ENCODE measurements around the gene EPHA5. TPM values are rescaled to one million over a fixed set of nuclear protein-coding genes. Genes with fewer than 3 reads are reported as not detected.

The EPHA5 gene
- total RNA-seq, 1 donor from 2014 or later, result not detected

DNA sequence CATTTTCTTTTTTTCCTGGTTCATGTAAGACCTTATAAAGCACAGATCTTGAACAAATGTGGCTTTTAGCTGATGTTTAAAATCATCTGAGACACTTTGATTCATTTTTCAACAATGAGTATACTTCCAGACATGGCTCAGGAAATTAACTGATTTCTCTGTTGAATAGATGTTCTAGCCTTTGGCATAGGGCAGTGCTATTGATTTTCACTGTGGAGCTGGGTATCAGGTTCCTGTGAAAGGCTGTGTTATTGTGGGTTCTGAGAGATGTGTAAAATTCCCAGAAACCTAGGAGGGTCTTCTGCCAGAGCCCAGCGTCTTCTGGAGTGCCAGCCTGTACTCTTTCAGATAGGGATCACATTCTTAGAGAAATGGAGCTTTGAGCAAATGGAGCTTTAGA is 278.9 kb downstream of the EPHA5 start:
- Mint-ChIP-seq H3K27ac (ENCODE audit: unreplicated experiment) (no peak overlapping the region), H3K36me3 (ENCODE audit: low read depth, unreplicated experiment) (peaks cover 3% of the 10 kb centered on the region), H3K4me3 (ENCODE audit: unreplicated experiment) (no peak overlapping the region), H3K27me3 (ENCODE audit: unreplicated experiment) (no peaks in the 10 kb centered on the region), H3K9me3 (ENCODE audit: unreplicated experiment) (no peaks in the 10 kb centered on the region), H3K4me1 (ENCODE audit: unreplicated experiment) (no peaks in the 10 kb centered on the region)
- TF ChIP-seq, protein P1, sequence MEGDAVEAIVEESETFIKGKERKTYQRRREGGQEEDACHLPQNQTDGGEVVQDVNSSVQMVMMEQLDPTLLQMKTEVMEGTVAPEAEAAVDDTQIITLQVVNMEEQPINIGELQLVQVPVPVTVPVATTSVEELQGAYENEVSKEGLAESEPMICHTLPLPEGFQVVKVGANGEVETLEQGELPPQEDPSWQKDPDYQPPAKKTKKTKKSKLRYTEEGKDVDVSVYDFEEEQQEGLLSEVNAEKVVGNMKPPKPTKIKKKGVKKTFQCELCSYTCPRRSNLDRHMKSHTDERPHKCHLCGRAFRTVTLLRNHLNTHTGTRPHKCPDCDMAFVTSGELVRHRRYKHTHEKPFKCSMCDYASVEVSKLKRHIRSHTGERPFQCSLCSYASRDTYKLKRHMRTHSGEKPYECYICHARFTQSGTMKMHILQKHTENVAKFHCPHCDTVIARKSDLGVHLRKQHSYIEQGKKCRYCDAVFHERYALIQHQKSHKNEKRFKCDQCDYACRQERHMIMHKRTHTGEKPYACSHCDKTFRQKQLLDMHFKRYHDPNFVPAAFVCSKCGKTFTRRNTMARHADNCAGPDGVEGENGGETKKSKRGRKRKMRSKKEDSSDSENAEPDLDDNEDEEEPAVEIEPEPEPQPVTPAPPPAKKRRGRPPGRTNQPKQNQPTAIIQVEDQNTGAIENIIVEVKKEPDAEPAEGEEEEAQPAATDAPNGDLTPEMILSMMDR (IDR thresholded peaks at IDR 0.05; ENCODE audit: unreplicated experiment), result no peak
- no peak for DNase-seq (ENCODE audit: low spot score)

DNA sequence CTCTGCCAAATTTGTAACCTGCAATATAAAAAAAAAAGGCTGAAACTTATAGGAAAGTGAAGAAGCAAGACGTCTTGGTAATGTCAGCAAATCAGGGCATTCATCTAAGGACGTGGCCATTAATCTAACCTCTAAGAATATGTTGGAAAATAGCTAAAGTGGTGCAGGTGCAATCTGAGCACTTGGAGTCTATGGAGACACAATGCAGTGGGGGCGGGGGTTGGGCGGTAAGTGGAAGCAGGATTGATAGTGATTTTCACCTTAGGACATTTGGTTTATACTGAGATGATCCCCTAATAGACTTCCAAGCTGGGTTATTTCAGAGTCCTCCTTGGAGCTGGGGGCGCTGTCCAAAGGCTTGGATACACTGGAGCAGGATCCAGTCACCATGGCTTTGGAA is 283.4 kb downstream of the EPHA5 start:
- Mint-ChIP-seq H3K27me3 (ENCODE audit: unreplicated experiment) (no peaks in the 10 kb centered on the region), H3K9me3 (ENCODE audit: unreplicated experiment) (no peaks in the 10 kb centered on the region), H3K4me1 (ENCODE audit: unreplicated experiment) (no peaks in the 10 kb centered on the region), H3K36me3 (ENCODE audit: low read depth, unreplicated experiment) (no peaks in the 10 kb centered on the region), H3K4me3 (ENCODE audit: unreplicated experiment) (no peak overlapping the region), H3K27ac (ENCODE audit: unreplicated experiment) (no peak overlapping the region)
- TF ChIP-seq, protein P1 (IDR thresholded peaks at IDR 0.05; ENCODE audit: unreplicated experiment), result no peak
- DNase-seq (ENCODE audit: low spot score), result no peak

DNA sequence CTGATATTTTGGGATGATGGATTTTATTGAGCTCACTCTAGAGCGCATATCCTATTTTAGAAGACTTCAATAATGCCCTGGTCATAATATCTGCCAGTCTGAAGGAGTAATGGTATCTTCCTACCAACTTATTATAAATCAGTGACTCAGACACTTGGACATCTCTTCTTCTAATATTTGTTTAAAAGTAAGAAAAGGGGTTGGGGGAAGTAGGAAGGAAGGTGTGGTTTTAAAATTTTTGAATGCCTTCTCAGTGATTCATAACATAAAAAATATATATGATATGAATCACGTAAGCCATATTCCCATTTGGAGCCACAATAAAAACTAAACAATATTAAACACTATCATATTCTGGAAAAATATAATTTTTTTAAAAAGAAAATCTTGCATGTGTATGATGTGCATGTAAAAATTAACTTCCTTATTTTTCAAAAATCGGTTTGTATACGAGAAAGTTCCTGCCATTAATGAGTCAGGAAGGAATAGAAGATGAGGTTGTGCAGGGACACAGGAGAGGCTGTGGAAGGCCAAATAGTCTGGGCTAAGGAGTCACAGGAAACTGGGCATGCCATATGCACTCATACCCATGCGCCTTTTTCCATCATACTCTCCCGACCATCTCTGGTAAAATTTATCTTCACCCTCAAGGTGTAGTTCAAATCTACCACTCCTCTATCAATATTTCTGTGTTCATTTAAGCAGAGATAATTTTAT is 286.5 kb downstream of the EPHA5 start:
- H3K4me3 Mint-ChIP-seq (ENCODE audit: unreplicated experiment), result no peak overlapping the region
- no peaks in the 10 kb centered on the region for H3K36me3 Mint-ChIP-seq (ENCODE audit: low read depth, unreplicated experiment)
- DNase-seq (ENCODE audit: low spot score), result no peak
- H3K27ac Mint-ChIP-seq (ENCODE audit: unreplicated experiment), result no peak overlapping the region
- TF ChIP-seq, protein P1 (IDR thresholded peaks at IDR 0.05; ENCODE audit: unreplicated experiment), result no peak
- no peaks in the 10 kb centered on the region for H3K27me3 Mint-ChIP-seq (ENCODE audit: unreplicated experiment)
- no peaks in the 10 kb centered on the region for H3K4me1 Mint-ChIP-seq (ENCODE audit: unreplicated experiment)
- H3K9me3 Mint-ChIP-seq (ENCODE audit: unreplicated experiment), result no peaks in the 10 kb centered on the region

DNA sequence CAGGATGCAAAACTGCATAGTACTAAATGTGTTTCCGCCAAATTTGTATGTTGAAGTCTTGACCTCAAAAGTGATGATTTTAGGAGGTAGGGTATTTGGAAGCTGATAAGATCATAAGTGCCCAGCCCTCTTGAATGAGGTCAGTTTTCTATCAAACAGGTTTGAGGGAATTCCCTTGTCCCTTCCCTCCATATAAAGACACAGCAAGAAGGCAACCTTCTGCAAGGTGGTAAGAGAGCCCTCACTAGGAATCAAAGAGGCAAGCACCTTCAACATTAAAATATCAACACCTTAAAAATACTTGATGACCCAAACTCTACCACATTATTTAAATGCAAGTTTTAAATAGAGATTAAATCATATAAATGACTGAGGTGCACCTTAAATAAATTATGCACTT is 288.6 kb downstream of the EPHA5 start:
- no peaks in the 10 kb centered on the region for H3K4me1 Mint-ChIP-seq (ENCODE audit: unreplicated experiment)
- H3K4me3 Mint-ChIP-seq (ENCODE audit: unreplicated experiment), result no peak overlapping the region
- DNase-seq (ENCODE audit: low spot score), result no peak
- H3K27me3 Mint-ChIP-seq (ENCODE audit: unreplicated experiment), result no peaks in the 10 kb centered on the region
- TF ChIP-seq, protein P1 (IDR thresholded peaks at IDR 0.05; ENCODE audit: unreplicated experiment), result no peak
- no peaks in the 10 kb centered on the region for H3K36me3 Mint-ChIP-seq (ENCODE audit: low read depth, unreplicated experiment)
- H3K9me3 Mint-ChIP-seq (ENCODE audit: unreplicated experiment), result no peaks in the 10 kb centered on the region
- no peak overlapping the region for H3K27ac Mint-ChIP-seq (ENCODE audit: unreplicated experiment)

DNA sequence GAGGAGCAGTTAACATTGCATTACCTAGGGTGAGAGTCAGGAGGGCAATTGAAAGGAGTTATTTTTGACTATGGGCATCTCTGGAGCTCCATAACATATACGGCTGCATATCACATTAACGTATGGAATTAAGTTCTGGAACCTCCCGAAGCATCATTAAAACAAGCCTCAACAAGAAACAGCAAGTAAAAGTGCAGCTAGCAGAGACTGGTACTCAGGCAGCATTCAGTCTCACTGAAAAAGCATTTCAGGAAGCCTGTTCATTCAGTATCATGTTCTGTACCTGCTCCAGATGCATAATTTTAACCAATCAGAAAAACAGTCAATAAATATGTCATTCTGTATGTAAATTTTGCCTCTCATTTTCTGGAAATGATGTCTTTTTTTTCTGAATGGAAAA is 299.6 kb downstream of the EPHA5 start:
- DNase-seq (ENCODE audit: low spot score), result no peak
- no peak overlapping the region for H3K27ac Mint-ChIP-seq (ENCODE audit: unreplicated experiment)
- H3K4me3 Mint-ChIP-seq (ENCODE audit: unreplicated experiment), result no peak overlapping the region
- H3K9me3 Mint-ChIP-seq (ENCODE audit: unreplicated experiment), result no peaks in the 10 kb centered on the region
- TF ChIP-seq, protein P1 (IDR thresholded peaks at IDR 0.05; ENCODE audit: unreplicated experiment), result no peak
- H3K27me3 Mint-ChIP-seq (ENCODE audit: unreplicated experiment), result no peaks in the 10 kb centered on the region
- no peaks in the 10 kb centered on the region for H3K36me3 Mint-ChIP-seq (ENCODE audit: low read depth, unreplicated experiment)
- H3K4me1 Mint-ChIP-seq (ENCODE audit: unreplicated experiment), result no peaks in the 10 kb centered on the region
